ENCODE results near the gene USP49.
"Not testable (repeated sequence)": the region's sequence is repeated elsewhere in the genome, so short reads cannot be mapped to it uniquely, and the experiment has no call there.

USP49 gene

DNA sequence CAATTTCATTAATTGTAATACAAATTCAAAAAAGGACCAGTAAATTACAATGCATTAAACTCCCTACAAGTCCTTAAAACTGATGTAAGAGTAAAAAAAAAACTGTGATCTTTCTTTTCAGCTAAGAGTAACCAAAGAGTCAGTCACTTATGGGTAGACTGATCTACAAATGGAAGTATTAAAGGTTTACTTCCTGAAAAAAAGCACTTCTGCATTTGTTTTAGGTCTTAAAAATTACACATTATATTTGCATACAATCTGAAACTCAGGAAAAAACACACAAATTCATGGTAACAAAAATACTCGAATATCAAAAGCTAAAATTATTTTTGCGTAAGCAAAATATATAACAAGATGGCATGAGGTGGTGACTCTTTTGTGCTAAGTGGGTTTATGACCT is 23.5 kb downstream of the USP49 start:
- no peak for DNase-seq

DNA sequence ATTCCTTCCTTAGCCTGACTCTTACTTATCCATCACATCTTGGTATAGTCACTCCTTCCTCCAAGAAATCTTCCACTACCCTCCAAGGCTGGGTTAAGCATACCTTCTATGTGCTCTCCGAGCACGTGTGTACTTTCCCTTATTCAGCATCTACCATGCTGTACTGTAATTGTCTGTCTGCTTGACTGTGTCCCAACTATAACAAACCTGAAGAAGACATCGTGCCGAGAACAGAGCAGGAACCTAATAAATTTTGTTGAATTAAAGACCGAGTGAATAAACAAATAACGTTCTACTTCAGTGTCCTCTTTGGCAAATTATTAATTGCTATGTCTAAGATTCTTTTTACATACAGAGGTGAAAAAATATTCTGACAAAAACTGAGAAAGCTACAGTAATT is 35.8 kb downstream of the USP49 start:
- DNase-seq, result no peak

DNA sequence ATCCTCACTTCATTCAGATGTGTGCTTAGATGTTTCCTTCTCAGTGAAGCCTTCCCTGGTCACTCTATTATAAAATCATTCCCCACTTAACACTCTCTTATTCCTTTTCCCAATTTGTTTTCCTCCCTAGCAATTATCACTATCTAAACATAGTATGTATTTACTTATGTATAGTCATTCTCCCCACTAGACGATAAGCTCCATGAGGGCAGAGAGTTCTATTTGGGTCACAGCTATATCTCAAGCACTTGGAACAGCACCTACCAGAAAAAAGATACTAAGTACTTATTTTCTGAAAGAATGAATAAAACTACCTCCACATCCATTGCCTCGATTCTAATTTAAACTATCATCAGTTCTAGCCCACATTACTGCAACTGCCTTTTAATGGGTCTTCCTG is 36.5 kb downstream of the USP49 start:
- no peak for DNase-seq

DNA sequence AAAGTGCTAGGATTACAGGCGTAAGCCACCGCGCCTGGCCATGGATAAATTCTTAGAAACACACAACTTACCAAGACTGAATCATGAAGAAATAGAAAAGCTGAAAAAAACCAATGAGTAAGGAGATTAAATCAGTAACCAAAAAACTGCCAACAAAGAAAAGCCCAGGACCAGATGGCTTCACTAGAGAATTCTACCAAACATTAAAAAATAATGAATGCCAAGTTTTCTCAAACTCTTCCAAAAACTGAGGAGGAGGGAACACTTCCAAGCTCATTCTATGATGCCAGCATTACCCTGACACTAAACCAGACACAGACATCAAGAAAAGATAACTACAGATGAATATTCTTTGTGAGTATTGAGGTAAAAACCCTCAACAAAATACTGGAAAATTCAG is 44.3 kb downstream of the USP49 start:
- DNase-seq, result no peak

- peak; percentile 31 for DNase-seq
Observed at GRCh38 chr6:41846666-41847237, 48.4 kb downstream of the USP49 start.

DNA sequence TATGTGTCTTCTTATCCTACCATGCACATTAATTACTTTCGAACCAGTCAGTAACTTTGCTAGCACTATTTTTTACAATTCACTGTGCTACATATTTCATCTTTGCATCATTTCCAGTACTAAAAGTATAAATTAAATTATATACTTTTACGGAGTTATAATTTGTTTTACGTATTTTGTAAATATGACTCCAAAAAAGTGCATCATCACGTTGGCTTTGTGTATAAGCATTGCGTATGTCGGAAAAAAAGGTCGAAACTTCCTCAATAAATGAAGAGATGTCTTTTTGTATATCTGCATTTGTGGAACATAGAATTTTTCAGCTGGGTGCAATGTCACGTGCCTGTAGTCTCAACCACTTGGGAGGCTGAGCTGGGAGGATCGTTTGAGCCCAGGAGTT is 52.0 kb downstream of the USP49 start:
- no peak for DNase-seq

DNA sequence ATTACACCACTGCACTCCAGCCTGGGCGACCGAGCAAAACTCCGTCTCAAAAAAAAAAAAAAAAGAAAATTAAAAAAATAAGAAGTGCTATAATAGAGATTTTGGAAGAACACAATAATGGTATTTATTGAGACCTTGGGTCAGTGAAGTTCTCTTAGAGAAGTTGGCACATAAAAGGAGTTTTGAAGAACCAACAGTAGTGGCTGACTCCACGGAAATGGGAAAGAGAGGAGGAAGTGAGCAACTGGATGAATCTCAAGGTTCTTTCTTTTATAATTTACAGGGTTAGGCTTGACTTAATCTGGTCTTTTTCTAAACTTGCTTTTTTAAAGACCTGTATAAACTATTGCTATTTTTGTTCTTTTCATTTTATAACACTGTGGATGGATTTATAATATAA is 54.8 kb downstream of the USP49 start:
- no peak for DNase-seq

DNA sequence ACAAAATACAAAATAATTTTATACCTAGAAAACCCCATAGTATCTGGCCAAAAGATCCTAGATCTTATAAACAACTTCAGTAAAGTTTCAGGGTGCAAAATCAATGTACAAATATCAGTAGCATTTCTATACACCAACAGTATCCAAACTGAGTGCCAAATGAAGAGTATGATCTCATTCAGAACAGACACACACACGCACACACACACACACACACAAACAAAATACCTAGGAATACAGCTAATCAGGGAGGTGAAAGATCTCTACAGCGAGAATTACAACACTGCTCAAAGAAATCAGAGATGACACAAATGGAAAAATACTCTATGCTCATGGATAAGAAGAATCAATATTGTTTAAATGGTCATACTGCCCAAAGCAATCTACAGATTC is 58.5 kb downstream of the USP49 start:
- no peak for DNase-seq

DNA sequence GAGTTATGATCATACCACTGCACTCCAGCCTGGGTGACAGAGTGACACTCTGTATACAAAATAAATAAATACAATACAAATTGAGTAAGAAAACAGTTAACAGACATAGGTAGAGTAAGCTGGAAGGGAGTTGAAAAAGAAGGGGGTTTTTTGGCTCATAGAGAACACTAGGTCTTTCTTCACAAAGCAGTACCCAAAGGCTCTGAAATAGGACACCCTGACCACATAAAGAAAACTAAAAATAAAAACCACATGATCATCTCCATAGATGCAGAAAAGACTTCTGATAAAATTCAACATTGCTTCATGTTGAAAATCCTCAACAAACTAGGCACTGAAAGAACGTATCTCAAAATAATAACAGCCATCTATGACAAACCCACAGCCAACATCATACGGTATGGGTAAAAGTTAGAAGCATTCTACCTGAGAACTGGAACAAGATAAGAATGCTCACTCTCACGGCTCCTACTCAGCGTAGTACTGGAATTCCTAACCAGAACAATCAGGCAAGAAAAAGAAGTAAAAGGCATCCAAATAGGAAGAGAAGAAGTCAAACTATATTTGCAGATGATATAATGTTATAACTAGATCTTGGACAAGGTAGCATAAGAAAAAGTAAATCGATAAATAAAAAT is 59.0 kb downstream of the USP49 start:
- DNase-seq, result no peak

DNA sequence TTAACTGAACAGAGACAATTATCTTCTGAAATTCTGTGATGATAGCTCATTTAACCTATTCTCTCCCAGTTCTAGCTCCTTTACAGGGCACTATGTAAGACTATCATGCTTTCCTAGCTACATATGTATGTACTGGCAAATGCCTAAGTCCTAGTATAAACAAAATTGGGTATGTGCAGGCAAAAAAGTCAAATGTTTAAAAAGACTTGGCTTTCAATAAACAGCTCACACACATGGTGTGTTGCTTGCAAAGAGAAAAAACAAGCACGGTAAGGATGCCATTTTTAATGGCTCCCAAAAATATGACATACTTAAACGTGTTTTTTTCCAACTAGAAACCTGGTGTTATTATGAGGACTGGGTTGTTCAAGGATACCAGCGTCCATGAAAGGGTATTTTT is 62.9 kb downstream of the USP49 start:
- no peak for DNase-seq

GRCh38 chr6:41826343-41827022 is 68.7 kb downstream of the USP49 start:
- DNase-seq, result no peak

DNA sequence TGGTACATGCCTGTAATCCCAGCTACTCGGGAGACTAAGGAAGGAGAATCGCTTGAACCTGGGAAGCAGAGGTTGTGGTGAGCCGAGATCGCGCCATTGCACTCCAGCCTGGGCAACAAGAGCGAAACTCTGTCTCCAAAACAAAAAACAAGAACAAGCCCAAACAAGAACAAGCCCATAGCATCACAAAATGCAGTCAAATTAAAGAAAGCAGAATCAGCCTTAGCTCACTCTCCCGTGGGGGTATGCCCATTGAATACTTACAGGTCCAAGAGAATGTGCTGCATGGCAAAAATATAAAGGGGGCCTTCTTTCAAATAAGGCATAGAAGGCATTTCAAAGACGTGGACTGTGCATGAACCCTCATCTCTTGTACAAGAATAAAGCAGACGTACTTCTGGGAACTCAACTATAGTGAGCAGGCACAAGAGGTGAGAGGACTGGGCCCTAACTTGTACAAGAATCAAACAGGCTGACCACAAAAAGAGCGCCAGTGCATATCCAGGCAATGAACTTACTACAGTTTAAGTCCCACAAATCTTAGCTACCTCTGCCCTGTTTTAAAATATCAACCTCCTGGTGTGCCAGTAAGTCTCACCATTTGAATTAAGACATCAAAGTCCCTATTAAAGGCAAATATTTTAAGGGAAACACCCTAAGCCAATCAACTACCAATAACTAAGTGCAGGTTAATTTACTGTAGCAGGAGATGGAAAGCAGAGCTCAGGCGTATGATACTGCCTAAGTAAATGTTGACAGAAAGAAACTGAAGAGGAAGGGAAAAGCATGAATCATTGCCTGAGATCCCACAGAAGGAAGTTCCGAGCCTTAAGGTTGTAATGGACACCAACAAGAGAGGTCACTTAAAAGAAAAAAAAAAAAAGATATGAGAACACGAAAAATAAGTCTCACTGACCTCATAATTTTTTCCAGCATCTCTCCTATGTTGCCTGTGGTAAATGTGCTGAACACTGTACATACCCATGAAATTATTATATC is 70.3 kb downstream of the USP49 start:
- DNase-seq, result no peak

DNA sequence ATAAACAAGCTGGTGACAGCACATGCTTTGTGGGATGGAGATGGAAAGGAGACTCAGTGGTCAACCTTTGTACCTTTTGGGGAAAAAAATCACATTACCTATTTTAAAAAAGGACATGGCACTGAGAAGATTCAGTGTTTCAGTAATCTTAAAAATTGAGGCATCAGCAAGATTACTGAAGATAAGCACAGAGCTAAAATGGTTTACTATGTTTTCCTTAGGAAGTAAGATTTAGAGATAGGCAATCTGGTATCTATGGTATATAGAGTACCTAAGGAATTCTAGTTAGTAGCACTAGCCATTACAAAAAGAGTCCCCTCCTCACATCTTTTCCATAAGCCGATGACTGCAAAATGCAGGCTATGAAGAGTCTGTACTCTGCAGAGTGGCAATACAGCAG is 72.0 kb downstream of the USP49 start:
- no peak for DNase-seq

DNA sequence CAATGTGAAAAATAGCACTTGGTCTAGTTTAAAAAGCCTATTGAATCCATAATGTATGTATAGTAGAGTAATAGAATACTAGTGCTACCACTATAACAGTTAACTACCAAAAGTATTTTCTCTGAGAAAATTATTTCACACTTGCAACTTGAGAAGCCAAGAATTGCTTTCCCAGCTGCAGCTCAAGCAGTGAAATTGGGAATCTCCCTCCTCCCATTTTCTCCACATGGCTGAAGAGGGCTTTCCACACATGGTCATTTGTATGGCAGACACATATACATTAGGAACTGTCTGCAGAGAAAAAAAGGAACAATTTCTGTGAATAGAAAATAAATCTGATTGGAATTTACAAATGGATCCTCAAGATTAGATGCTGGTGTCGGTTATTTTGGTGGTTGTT is 73.2 kb downstream of the USP49 start:
- no peak for DNase-seq

DNA sequence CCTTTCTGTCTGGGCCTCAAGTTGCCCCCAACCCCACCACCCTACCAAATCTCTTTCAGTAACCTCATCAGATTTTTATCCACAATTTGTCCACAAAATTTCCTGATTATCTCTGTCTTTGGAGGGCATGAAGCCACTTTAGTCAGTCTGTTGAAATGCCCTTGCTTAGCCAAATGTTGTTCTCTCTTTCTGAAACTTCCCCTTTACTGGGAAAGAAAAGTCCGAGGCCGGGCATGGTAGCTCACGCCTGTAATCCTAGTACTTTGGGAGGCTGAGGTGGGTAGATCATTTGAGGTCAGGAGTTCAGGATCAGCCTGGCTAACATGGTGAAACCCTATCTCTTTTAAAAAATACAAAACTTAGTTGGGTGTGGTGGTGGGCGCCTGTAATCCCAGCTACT is 73.9 kb downstream of the USP49 start:
- DNase-seq, result no peak

- DNase-seq, result no peak
Observed at GRCh38 chr6:41818271-41819054, 76.7 kb downstream of the USP49 start.

DNA sequence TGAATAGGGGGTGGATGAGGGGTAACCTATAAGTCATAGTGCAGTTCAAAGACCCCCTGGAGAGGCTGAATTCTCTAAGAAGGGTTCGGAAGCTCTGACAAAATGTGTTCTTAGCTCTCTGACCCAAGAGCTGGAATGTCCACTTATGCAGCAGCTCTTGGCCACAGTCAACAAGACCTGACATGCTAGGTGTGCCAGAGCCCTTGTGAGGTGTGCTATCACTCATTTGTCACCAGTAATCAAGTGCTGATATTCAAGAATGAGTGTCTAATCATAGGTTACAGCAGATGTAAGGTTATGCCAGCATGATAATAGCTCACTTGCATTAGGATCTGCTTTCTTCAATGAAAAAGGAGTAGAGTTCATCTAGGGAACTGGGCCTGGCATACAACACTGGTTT is 79.6 kb downstream of the USP49 start:
- DNase-seq, result no peak

DNA sequence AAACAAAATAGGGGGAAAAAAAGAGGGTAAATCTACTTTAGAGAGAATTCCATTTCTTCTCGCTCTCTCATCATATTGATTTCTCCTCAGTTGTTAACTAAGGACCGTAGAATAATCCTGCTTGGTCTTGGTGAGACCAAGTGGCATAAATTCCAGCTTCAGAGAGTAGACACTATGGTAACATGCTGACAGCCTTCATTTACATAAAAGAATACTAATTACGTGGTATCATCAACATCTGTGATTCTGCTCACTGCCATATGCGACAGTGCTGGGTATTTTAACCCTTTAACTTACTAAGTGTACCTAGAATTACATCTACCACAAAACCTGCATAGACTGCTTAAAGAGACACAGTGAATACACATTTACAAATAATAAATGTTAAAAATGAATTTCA is 80.5 kb downstream of the USP49 start:
- DNase-seq, result no peak

DNA sequence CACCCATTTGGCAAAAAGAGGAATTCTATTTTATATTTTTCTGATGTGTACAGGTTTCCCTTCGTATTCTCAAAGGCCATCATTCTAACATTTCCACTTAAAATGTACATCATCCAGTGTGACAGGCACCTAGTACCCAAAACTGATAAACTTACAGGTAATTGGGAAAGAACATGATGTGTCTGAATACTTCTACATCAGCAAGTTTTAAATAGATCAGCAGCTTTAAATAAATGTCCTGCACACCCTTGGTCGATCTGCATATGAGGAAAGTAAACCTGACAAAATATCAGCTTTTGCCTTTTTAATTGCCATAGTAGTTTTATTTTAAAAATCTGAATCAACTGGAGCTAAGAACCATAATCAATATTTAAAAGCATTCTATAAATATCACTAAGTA is 81.2 kb downstream of the USP49 start:
- no peak for DNase-seq

GRCh38 chr6:41813469-41813868 is 81.7 kb downstream of the USP49 start:
- DNase-seq, result no peak

DNA sequence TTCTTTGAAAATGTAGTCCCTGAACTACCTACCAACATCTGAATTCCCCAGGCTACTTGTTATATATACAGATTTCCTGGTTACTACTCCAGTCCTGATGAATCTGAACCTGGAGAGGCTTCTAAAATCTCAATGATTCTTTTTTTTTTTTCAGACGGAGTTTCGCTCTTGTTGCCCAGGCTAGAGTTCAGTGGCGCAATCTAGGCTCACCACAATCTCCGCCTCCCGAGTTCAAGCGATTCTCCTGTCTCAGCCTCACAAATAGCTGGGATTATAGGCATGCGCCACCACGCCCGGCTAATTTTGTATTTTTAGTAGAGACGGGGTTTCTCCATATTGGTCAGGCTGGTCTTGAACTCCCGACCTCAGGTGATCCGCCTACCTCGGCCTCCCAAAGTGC is 83.2 kb downstream of the USP49 start:
- DNase-seq, result not testable (repeated sequence)

DNA sequence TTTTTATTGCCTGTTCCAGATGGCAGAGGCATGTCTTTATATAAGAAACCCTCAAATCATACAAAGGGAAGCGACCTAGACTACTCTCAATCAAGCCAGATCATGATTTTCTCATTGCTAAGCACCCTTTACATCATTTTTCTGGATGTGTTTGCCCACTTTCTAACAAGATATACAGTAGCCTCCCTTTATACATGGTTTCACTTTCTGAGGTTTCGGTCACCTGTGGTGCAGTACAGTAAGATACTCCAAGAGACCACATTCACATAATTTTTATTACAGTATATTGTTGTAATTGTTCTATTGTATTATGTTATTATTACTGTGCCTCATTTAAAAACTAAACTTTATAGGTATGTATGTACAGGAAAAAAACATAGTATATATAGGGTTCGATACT is 84.1 kb downstream of the USP49 start:
- no peak for DNase-seq
